Adipose tissue (tissue), 3 donors: ENCODE results near the gene PGM5. TPM values are rescaled to one million over a fixed set of nuclear protein-coding genes. Genes with fewer than 3 reads are reported as not detected.
"Not testable (repeated sequence)": the region's sequence is repeated elsewhere in the genome, so short reads cannot be mapped to it uniquely, and the experiment has no call there.

ENCODE experiments used
- H3K27ac ChIP-seq: one replicate; pipeline ENCODE4 v1.5.1; 2013; ENCODE audit warnings: low read depth, low read length
- WGBS, 3 donors: extraction: QIAGEN DNeasy Blood & Tissue Kit; methylation state at CpG; one replicate each; pipeline ENCODE4 v1.1.7; 2013; 5-methylcytosine and 5-hydroxymethylcytosine counted together
- polyA plus RNA-seq, 3 donors: library from polyadenylated mRNA; stranded (reverse); fragments of 200-250 nt; gene quantifications; one replicate each; pipeline ENCODE4 v1.2.3, GENCODE V29; 2013
- donor health status: healthy with polysubstance abuse.
- donor health status: Bipolar disorder and iron deficiency.
- donor health status: healthy.

PGM5 gene
- polyA plus RNA-seq, 3 donors: 2.3 to 30.0 (median 12.1) TPM

DNA sequence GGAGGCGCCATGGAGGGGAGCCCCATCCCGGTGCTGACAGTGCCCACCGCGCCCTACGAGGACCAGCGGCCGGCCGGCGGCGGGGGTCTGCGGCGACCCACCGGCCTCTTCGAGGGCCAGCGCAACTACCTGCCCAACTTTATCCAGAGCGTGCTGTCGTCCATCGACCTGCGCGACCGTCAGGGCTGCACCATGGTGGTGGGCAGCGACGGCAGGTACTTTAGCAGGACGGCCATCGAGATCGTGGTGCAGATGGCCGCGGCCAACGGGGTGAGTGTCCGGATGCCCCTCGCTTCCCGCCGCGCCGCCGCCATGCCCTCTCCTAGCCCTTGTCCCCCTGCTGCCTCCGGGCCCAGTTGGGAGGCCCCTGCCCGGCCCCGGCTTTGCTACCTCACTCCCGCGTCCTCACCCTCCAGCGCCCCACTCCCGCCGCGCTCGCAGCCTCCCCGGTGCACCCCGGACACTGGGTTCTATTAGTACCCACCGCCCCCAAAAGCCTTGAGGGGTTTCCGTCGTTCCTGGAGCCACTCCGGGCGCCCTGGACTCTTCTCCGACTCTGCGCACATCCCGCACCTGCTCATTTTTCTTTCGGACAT is 806 bp downstream of the PGM5 start:
- H3K27ac ChIP-seq: not testable (repeated sequence)
- 2 to 4% (median 2%) methylated on average over 7 to 47 of the region's 57 CpGs for WGBS, 3 donors

DNA sequence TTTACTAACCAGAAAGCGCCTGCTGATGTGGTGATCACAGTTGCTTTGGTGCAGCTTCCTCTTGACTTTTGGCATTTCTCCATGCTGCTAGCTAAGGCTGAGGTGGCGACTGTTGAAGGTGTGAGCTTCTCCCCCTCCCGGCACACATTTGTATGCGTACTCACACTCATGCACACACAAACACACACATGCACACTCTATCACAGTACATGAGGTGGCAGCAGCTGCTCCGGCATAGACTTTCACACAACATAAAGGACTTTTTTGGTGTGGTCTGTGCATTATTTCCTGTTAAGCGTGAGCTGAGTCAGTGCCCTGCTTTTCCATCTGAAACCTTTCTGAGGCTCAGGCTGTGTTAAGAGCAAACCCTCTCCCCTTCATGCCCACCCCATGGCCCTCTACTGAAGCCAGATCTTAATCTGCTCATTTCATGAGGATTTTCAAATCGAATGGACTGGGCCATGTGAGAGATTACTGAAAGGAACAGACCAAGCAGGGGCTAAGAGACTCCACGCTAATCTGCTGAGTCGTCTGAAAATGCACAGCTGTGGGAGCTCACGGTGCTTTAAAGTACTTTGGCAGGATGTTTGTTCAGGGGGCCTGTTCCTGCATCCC is 10.6 kb downstream of the PGM5 start:
- not testable (repeated sequence) for H3K27ac ChIP-seq
- WGBS, 3 donors: 24 to 31% (median 26%) methylated on average over 9 to 10 of the region's 10 CpGs

DNA sequence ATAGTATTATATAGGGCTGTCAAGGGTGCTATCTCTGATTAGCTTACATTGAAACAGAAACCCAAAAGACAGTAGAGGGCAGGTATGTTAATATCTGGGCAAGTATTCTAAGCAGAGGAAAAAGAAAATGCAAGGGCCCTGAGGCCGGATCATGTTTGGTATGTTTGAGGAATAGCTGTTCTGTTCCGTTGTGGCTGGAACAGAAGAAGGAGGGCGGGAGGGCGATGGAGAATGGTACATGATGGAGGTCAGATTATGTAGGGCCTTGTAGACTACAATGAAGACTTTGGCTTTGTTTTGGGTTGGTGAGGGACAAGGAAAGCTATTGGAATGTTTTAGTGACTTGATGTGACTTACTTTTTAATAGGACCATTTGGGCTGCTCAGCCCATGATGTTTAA is 19.4 kb downstream of the PGM5 start:
- not testable (repeated sequence) for H3K27ac ChIP-seq
- WGBS, 3 donors: 91 to 97% (median 96%) methylated on average over 4 of the region's 4 CpGs

DNA sequence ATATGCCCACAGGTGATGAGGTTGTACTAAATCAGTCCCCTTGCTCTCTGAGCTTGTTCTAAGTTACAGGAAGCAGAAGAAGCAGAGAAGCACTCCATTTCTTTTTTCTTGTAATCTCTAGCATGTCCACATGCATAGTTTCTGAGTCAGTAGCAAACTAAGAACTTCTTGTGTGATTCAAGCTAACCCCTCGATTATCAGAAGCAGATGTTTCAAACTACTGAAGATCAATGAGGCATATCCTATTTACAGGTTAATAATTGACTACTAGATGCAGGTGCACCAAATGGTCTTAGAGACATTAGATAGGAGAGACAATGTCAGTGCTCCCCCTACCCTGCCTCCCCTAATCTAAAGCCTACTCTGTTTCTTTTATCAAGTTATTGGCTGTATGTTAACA is 21.3 kb downstream of the PGM5 start:
- not testable (repeated sequence) for H3K27ac ChIP-seq
- whole genome bisulfite sequencing, 3 donors: 19 to 66% (median 33%) methylated on average over 1 of the region's 1 CpG

DNA sequence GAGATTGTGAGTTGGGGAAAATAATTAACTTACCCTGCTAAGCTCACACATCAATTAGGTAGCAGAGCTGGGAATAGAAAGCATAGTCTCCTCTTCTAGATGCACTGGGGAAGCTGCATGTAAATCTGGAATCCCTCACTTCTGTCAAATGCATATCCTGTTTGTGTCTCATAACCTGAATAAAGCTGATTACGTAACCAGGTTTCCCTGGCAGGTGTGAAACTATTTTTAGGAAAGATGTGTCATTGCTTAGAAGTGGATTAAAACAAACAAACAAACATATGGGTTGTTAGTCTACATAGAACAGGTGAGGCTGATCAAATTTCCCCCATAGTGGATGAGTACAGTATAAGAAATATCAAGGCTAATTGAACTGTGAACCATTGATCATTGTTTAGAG is 27.5 kb downstream of the PGM5 start:
- not testable (repeated sequence) for H3K27ac ChIP-seq
- 15 to 54% (median 50%) methylated on average over 1 of the region's 1 CpG for WGBS, 3 donors

GRCh38 chr9:68389558-68389957 is 33.1 kb downstream of the PGM5 start:
- H3K27ac ChIP-seq: not testable (repeated sequence)
- 55 to 87% (median 83%) methylated on average over 4 of the region's 4 CpGs for WGBS, 3 donors

DNA sequence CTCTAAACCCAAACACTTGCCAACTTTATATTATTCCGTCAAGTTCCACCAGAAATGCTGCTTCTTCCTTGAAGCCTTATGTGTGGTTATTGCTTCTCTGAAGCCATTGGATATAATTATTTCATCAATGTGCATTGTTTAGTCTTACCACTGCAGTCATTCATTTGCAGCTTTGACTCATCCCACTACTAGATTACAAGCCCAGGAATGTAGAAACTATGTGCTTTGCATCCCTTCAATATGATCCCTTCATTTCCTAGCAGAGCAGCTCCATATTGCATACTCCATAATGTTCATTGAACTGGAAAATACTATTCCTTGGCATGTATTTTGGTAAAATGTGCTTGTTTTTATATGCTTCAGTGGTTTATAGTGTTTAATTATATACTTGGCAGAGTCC is 34.3 kb downstream of the PGM5 start:
- not testable (repeated sequence) for H3K27ac ChIP-seq
- 91 to 95% (median 93%) methylated on average over 1 of the region's 1 CpG for WGBS, 3 donors

DNA sequence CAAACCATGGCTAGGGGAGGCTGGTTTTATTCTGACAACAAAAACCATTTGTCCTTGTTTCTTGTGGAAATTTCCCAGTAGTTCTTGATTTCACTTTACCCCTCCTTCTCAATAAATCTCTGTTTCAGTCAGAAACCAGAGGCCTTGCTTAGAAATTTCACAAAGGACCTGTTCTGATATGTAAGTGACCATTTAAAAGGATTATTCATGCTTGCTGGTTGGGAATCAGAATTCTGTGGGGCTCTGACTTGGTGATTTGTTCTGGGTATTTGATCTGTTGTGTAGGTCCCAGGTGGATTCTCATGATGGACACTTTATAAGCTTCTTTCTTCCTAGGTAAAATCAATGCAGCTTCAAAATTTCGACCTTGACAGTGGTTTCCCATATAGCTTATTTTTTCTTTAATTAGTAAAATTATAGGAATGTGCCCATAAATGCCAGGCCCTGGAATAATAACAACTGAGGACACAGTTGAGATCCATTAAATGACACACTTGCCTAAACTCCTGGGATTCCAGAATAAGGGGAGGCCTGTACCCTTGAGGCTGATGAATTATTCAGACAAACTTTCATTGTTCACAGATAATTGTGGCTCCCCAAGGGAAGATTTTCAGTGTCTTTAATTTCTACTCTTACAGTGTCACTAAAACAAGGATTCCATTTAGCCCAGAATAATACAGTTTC is 40.1 kb downstream of the PGM5 start:
- not testable (repeated sequence) for H3K27ac ChIP-seq
- 39 to 81% (median 66%) methylated on average over 1 of the region's 1 CpG for WGBS, 3 donors

- H3K27ac ChIP-seq: not testable (repeated sequence)
- WGBS, 3 donors: 62 to 80% (median 74%) methylated on average over 2 of the region's 2 CpGs
Measured at GRCh38 chr9:68397095-68397423, 40.6 kb downstream of the PGM5 start.

DNA sequence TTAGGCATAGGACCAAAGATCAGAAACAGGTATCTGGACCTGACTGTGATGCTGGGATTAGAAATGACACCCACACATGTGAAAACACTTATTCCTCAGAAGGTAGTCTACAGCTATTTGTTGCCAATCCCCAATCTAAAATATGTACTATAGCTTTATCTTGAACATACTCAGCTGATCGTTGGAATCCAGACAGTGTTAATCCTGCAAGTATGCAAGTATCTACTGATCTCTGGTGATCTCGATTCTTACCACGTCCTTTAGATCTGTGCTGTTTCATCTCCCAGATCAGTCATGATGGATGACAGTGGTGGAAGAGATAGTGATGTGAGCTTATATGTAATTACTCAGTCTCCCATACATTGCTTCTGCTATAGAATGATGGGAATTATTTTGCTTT is 41.4 kb downstream of the PGM5 start:
- H3K27ac ChIP-seq: not testable (repeated sequence)
- WGBS, 3 donors: 49 to 83% (median 75%) methylated on average over 3 of the region's 3 CpGs

DNA sequence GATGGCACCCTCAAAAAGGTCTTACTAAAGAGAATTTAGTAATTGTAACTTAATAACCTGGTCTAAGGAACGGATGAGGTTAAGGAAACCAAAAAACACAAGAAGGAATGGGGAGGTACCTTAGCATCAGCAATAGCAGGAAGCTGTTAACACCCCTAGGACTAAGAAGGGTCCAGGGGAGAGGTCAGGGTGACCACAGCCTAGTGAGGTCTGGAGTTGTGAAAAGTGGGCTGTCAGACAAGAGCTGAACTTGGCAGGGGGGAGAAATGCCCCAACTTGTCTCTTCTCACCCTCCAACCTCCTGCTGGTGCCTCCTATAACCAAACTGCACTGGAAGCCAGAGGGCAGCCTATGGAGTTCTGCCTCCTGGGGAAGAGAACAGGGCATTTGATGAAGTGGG is 41.9 kb downstream of the PGM5 start:
- 57 to 85% (median 75%) methylated on average over 1 of the region's 1 CpG for WGBS, 3 donors
- H3K27ac ChIP-seq: not testable (repeated sequence)

DNA sequence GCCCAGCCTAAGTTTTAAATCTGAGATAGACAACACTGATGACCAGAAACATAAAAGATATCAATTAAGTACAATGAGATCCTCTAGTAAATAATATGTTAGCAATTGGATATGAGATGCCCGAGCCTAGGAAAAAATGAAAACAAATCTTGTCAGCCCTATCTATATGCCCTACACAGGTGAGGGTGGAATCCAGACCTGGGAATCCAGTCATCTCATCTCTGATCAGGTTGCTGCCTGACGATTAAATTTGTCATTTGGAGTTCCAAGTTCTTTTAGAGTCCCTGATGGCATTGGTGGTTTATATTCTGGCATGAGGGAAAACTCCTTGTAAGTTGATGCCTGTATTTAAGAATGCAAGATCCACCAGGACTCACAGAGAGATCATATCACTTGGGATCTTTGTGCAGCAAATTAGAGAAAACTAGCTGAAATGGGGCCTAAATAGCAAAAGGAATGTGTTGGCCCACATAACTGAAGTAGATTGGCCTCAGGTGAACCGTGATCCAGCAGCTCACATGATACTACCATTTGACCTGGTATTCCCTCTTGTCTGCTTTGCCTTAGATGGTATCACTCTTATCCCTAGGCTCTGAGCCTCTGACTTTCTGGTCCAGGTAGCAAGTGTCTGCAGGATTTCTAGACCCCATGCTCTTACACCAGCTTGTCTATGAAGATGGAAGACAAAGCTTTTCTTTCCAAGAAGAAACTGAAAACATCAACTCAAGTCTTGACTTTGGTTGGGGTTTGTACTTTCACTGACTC is 48.2 kb downstream of the PGM5 start:
- H3K27ac ChIP-seq: not testable (repeated sequence)
- WGBS, 3 donors: 88 to 92% (median 91%) methylated on average over 3 of the region's 3 CpGs

DNA sequence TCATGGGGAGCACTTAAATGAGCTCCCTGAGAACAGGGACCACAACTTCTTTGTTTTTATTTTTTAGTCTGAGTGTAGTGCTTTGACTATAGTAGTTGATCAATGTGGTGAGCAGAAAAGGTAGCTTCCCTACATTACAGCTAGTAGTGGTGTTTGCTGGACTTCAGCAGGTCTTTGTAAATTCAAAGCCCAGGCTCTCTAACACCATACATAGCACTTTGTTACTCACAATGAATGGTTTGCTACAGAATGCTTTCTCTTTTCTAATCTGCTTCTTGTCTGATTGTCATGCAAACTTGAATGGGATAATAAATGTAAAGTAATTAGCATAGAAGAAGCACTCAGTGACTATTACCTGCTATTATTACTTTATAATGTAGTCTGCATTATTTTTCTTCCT is 55.5 kb downstream of the PGM5 start:
- H3K27ac ChIP-seq: not testable (repeated sequence)

DNA sequence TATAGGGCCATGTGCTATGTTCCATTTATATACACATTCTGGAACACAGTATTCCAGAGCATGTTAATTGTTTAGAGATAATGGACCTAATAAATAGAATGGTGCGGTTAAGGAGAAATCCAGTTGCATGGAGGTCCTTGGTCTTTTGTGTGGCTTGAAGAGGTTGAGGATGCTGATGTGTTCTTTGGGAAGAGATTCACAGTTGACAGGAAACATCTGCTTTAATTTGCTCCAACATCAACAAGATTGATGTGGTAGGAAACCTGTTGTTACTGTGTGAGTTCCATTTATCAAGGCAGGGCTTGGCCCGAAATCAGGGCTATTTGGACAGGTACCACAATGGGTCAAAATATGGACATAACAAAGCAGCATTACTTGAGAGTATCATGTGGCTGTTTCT is 56.3 kb downstream of the PGM5 start:
- 66 to 94% (median 69%) methylated on average over 2 of the region's 2 CpGs for WGBS, 3 donors
- H3K27ac ChIP-seq: not testable (repeated sequence)

DNA sequence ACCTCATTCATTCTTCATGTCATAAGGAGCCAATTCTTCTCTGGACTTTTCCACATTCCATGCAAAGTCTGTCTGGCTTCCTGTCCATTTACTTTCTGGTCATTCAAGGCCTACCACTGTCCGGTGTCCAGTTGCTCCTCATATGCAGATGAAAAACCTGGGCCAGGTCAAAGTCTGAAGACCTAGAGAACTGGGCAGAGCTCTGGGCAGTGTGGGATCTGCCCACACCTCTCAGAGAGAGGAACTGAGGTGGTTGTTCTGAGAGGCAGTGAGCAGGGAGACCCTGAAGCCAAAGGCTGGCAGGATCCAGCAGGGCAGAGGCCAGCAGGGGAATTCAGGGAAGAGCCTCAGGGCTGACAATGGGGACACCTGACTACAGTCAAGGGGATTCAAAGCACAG is 58.7 kb downstream of the PGM5 start:
- H3K27ac ChIP-seq: not testable (repeated sequence)
- whole genome bisulfite sequencing, 3 donors: 96 to 98% (median 96%) methylated on average over 1 of the region's 1 CpG

DNA sequence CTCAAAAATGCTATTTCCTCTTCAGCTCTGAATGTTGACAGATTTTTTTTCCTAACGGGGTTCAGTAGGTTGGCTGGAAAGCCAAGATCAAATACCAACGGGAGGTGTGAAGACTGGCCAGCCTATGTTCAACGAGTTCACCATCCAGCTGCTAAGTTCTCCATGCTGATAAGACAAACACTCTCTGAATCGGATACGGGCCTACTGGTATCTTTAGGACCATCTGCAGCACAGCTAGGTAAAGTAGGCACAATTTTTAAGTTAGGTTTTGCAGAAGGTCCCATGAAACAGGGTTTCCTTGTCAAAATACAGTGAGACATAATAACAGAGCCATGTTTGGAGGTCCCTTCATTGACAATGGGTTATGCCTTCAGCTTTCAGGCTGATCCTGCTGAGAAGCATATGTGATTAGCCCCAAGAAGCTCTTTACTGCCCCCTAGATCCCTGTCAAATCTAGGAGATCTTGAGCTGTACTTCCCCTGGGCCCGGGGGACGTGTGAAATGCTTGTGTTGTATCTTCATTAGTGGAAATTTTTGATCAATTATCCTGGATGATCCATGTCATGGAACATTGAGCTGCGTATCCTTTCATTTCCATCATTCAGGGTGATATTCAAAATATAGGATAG is 60.6 kb downstream of the PGM5 start:
- WGBS, 3 donors: 47 to 68% (median 60%) methylated on average over 8 of the region's 8 CpGs
- no peak overlapping the region for H3K27ac ChIP-seq

DNA sequence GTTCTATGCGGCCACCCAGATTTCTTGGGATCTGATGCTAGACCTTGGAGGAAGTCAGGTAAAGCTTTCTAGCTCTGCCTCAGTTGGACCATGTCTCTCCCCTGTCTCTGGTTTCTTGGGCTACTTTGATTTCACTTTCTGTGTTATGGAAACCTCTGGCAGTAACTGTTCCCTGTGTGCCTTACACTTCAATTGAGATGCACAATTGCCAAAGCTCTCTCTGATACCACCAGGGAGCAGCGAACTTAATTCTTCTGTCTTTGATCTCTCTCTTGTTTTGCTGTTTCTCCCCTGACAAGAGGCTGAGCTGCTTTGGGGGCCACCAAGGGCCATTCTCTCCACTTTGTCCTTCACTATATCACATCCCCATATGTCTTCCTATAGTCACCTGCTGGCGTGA is 61.4 kb downstream of the PGM5 start:
- WGBS, 3 donors: 93 to 100% (median 95%) methylated on average over 3 of the region's 3 CpGs
- no peak overlapping the region for H3K27ac ChIP-seq

GRCh38 chr9:68418259-68418845 is 61.9 kb downstream of the PGM5 start:
- no peak overlapping the region for H3K27ac ChIP-seq

DNA sequence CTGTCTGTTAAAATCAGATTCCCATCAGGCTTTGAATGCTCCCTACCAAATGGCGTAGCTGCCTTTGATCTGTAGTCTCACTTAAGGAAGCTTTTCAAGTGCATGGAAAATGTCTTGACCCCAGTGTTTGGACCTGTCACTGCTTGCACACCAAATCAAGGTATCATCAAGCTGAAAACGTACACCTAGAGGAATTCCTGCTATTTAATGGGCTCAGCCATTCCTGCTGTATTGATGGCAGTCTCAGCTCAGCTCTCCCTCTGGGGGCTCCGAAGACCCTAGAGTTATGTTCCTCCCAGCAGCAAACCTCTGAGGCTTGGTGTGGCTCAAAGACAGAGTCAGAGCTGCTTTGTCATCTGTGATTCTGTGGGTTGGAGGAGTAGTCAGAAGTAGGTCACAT is 63.5 kb downstream of the PGM5 start:
- WGBS, 3 donors: 69 to 80% (median 78%) methylated on average over 3 of the region's 3 CpGs
- no peak overlapping the region for H3K27ac ChIP-seq

More at GRCh38 chr9:68418259-68418845, 61.9 kb downstream of the PGM5 start:
- WGBS, 3 donors: 74 to 91% (median 88%) methylated on average over 11 of the region's 11 CpGs
